Measurements from ENCODE around the gene PURA.

DNA sequence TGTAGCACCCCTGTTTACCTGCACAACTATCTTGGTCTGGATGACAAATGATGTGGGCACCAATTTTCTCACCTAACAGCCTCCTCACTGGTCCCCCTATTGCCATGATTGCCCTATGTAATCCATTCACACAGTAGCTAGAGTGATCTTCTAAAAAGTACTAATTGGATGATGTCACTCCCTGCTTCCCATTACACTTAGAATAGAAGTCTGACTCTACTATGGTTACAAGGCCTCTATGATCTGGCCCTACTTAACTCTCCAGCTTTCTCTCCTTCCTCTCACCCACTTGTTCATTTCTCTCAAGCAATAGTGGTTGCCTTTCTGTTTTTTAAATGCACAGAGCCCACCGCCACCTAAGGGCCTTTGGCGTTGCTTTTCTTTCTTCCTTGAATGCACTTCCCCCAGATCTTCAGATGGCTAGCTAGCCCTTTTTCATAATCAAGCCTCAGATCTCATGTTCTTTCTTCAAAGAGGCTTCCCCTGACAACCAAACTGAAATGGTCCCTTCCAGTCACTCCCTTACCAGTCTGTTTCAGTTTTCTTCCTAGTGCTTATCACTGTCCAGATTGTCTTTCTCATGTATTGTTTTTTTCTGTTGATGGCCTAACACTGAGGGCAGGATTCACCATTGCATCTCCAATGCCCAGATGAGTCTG lies 20.5 kb downstream of the PURA start:
- TF ChIP-seq EZH2 (IDR thresholded peaks at IDR 0.05; ENCODE audit: insufficient read depth, poor library complexity, severe bottlenecking) (no peak), EZH2phosphoT487 (IDR thresholded peaks at IDR 0.05; ENCODE audit: insufficient read depth, low read depth) (no peak)

Measured in GM23248 (cell line).